ENCODE data around the gene TMIE. TPM values are rescaled to one million over a fixed set of nuclear protein-coding genes. Genes with fewer than 3 reads are reported as not detected.

TMIE gene
- total and polyA plus RNA-seq, 5 donors: 0.40 to 0.95 (median 0.74) TPM

- under 1% methylated on average over 71 of the region's 71 CpGs for WGBS
- peak within 1 kb of the TSS; percentile 57 for H3K4me3 ChIP-seq (ENCODE audit: low read length)
- DNase-seq: peak; percentile 71 to 86 (median 85)
- H3K9me3 ChIP-seq (ENCODE audit: control insufficient read depth, low read length): no peaks in the 10 kb centered on the region
- peaks cover 28% of the 10 kb centered on the region for H3K4me1 ChIP-seq (ENCODE audit: control insufficient read depth, insufficient read depth, low read length)
- no peaks in the 10 kb centered on the region for H3K27me3 ChIP-seq (ENCODE audit: control insufficient read depth, insufficient read depth)
- peak; percentile 70 to 72 for ATAC-seq
- H3K27ac ChIP-seq (ENCODE audit: low read length): peak within 1 kb of the TSS; percentile 82
- intact Hi-C loops (cut with DNase I): no loop called here
Observed at GRCh38 chr3:46693038-46693891, 7.9 kb upstream of the TMIE start, which contains the start of gene ALS2CL. Gene ALS2CL (minus strand): TSS chr3:46693679. CDS start chr3:46689440, 4,239 bp downstream.

DNA sequence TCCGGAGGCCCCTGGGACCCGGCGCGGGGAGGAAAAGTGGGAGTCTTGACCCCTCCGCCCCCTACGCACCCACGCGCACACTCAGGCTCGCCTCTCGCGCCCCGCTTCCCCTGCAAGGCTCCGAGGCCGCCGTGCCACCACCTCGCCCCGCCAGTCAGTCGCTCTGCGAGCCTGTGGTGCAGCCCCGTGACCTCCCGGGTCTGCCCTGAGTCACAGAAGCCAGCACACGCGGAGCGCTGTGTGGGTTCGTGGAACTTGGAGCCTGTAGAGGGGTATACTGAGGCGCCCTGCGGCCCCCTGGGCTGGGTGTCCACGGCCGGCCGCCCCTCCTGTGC lies 7.3 kb upstream of the TMIE start:
- Histone ChIP-seq H3K27ac (ENCODE audit: low read length) (peak overlapping the region; percentile 5), H3K27me3 (ENCODE audit: control insufficient read depth, insufficient read depth) (no peaks in the 10 kb centered on the region), H3K9me3 (ENCODE audit: control insufficient read depth, low read length) (no peaks in the 10 kb centered on the region), H3K4me3 (ENCODE audit: low read length) (peak overlapping the region; percentile 57), H3K4me1 (ENCODE audit: control insufficient read depth, insufficient read depth, low read length) (peaks cover 28% of the 10 kb centered on the region)
- intact Hi-C loops (cut with DNase I): no loop called here
- DNase-seq (no peak), ATAC-seq (peak; percentile 3 to 4)
- 26% methylated on average over 30 of the region's 30 CpGs for WGBS

- no peak for ATAC-seq
- no peak for DNase-seq
- Histone ChIP-seq H3K27ac (ENCODE audit: low read length) (peak overlapping the region; percentile 82), H3K9me3 (ENCODE audit: control insufficient read depth, low read length) (no peaks in the 10 kb centered on the region), H3K4me1 (ENCODE audit: control insufficient read depth, insufficient read depth, low read length) (peaks cover 28% of the 10 kb centered on the region), H3K27me3 (ENCODE audit: control insufficient read depth, insufficient read depth) (no peaks in the 10 kb centered on the region), H3K4me3 (ENCODE audit: low read length) (no peak overlapping the region)
- intact Hi-C loops (cut with DNase I): no loop called here
- WGBS: 95% methylated on average over 3 of the region's 3 CpGs
Observed at GRCh38 chr3:46694520-46694919, 6.7 kb upstream of the TMIE start.

GRCh38 chr3:46695177-46695961 lies 5.8 kb upstream of the TMIE start:
- peak overlapping the region; percentile 82 for H3K27ac ChIP-seq (ENCODE audit: low read length)
- WGBS: 59% methylated on average over 11 of the region's 11 CpGs
- H3K9me3 ChIP-seq (ENCODE audit: control insufficient read depth, low read length): no peaks in the 10 kb centered on the region
- intact Hi-C loops (cut with DNase I): no loop called here
- ATAC-seq: peak; percentile 44 to 73
- DNase-seq: peak; percentile 73 to 88 (median 86)
- H3K4me3 ChIP-seq (ENCODE audit: low read length): no peak overlapping the region
- H3K4me1 ChIP-seq (ENCODE audit: control insufficient read depth, insufficient read depth, low read length): peaks cover 31% of the 10 kb centered on the region
- H3K27me3 ChIP-seq (ENCODE audit: control insufficient read depth, insufficient read depth): no peaks in the 10 kb centered on the region

- Histone ChIP-seq H3K27ac (ENCODE audit: low read length) (peak overlapping the region; percentile 82), H3K9me3 (ENCODE audit: control insufficient read depth, low read length) (no peaks in the 10 kb centered on the region), H3K4me1 (ENCODE audit: control insufficient read depth, insufficient read depth, low read length) (peaks cover 31% of the 10 kb centered on the region), H3K27me3 (ENCODE audit: control insufficient read depth, insufficient read depth) (no peaks in the 10 kb centered on the region), H3K4me3 (ENCODE audit: low read length) (no peak overlapping the region)
- WGBS: 66% methylated on average over 4 of the region's 4 CpGs
- intact Hi-C loops (cut with DNase I): no loop called here
- ATAC-seq (peak; percentile 35 to 56), DNase-seq (peak; percentile 60 to 86 (median 80))
Observed at GRCh38 chr3:46695962-46696894, 5.0 kb upstream of the TMIE start.

GRCh38 chr3:46699676-46700523 lies 1.3 kb upstream of the TMIE start:
- no peak overlapping the region for H3K27ac ChIP-seq (ENCODE audit: low read length)
- H3K27me3 ChIP-seq (ENCODE audit: control insufficient read depth, insufficient read depth): no peaks in the 10 kb centered on the region
- no peak overlapping the region for H3K4me3 ChIP-seq (ENCODE audit: low read length)
- ATAC-seq (peak; percentile 41 to 42), DNase-seq (peak; percentile 64 to 87 (median 83))
- H3K9me3 ChIP-seq (ENCODE audit: control insufficient read depth, low read length): no peaks in the 10 kb centered on the region
- 69% methylated on average over 8 of the region's 8 CpGs for WGBS
- intact Hi-C loops (cut with DNase I): loop anchor here (5.0 to 10.0 kb wide), 4 partner anchors 165 to 625 kb away; partner anchors contain the start of gene MYL3 (in 1 of the 4)
- peaks cover 26% of the 10 kb centered on the region for H3K4me1 ChIP-seq (ENCODE audit: control insufficient read depth, insufficient read depth, low read length)

DNA sequence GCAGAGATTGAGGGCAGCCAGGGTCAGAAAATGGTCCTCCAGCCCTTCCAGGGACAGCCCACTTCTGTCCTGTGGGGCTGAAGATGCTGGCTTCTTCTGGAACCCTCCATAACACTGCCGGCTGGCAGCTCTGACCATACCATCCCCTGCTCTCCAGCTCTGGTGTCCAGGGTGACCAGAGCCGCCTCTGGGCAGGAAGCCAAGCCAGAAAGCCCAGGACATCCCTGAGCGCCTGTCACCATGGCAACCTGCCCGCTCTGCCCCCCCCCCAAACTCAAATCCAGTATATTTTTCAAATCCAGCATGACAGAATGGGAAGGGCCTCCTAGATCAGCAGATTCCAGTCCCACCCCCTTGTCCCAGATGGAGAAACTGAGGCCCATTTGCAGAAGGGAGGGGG lies 420 bp upstream of the TMIE start:
- DNase-seq: peak; percentile 62 to 86 (median 85)
- Histone ChIP-seq H3K27ac (ENCODE audit: low read length) (no peak overlapping the region), H3K27me3 (ENCODE audit: control insufficient read depth, insufficient read depth) (no peaks in the 10 kb centered on the region), H3K4me3 (ENCODE audit: low read length) (no peak overlapping the region), H3K4me1 (ENCODE audit: control insufficient read depth, insufficient read depth, low read length) (peaks cover 21% of the 10 kb centered on the region), H3K9me3 (ENCODE audit: control insufficient read depth, low read length) (no peaks in the 10 kb centered on the region)
- 33% methylated on average over 4 of the region's 4 CpGs for WGBS
- intact Hi-C loops (cut with DNase I): loop anchor here (5.0 to 10.0 kb wide), 4 partner anchors 164 to 624 kb away; partner anchors contain the start of gene MYL3 (in 1 of the 4)
- ATAC-seq: no peak

DNA sequence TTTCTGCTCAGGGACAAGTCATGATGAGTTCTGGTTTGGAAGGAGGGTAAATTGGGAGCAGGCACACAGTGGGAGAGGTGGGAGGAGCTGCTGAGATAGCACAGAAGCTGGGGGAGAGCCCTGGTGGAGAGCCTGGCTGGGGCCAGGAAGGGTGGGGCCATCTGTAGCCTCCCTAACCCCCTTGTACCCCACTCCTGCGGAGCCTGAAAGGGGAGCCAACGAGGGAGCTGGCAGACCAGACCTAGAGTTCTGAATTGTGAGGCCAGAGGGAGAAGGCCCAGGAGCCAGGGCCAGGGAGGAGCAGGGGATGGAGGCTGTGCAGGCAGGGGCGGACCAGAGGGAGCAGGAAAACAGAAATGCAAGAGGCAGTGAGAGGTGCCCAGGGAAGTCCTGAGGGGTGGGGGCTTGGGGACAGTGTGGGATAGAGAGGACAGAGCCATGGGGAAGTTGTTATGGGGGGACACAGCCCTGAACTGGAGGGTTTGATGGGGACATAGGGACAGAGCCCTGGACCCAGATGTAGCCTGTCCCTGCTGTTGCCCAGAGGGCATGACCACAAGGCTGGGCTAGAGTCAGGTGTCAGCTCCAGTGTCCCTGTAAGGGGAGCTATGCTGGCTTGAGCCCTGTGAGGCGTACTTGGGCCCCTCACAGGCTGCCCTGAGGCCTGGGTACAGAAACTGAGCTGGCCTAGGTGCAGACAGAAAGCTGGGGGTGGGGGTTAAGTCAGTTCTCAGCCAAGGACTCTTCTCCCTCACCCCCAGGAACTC lies 1.2 kb downstream of the TMIE start:
- 71% methylated on average over 4 of the region's 4 CpGs for WGBS
- DNase-seq (peak in 2 of 3 donors; percentile 36 to 51), ATAC-seq (no peak)
- Histone ChIP-seq H3K4me1 (ENCODE audit: control insufficient read depth, insufficient read depth, low read length) (peaks cover 7% of the 10 kb centered on the region), H3K9me3 (ENCODE audit: control insufficient read depth, low read length) (no peaks in the 10 kb centered on the region), H3K4me3 (ENCODE audit: low read length) (no peak overlapping the region), H3K27me3 (ENCODE audit: control insufficient read depth, insufficient read depth) (no peaks in the 10 kb centered on the region), H3K27ac (ENCODE audit: low read length) (no peak overlapping the region)
- intact Hi-C loops (cut with DNase I): loop anchor here (5.0 to 10.0 kb wide), 4 partner anchors 162 to 622 kb away; partner anchors contain the start of gene MYL3 (in 1 of the 4)

GRCh38 chr3:46703013-46703520 lies 1.9 kb downstream of the TMIE start:
- no peaks in the 10 kb centered on the region for H3K9me3 ChIP-seq (ENCODE audit: control insufficient read depth, low read length)
- H3K4me3 ChIP-seq (ENCODE audit: low read length): no peak overlapping the region
- H3K4me1 ChIP-seq (ENCODE audit: control insufficient read depth, insufficient read depth, low read length): peaks cover 7% of the 10 kb centered on the region
- intact Hi-C loops (cut with DNase I): loop anchor here (5.0 to 10.0 kb wide), 4 partner anchors 162 to 622 kb away; partner anchors contain the start of gene MYL3 (in 1 of the 4)
- H3K27ac ChIP-seq (ENCODE audit: low read length): no peak overlapping the region
- H3K27me3 ChIP-seq (ENCODE audit: control insufficient read depth, insufficient read depth): no peaks in the 10 kb centered on the region
- DNase-seq (peak in 2 of 3 donors; percentile 14 to 42), ATAC-seq (no peak)
- 89% methylated on average over 4 of the region's 4 CpGs for WGBS

All from right cardiac atrium (tissue), 5 donors.